MM.1S (cell line): Measurements from ENCODE around the gene STX3.

Experiments
- DNase-seq: peaks from one replicate; pipeline ENCODE4 v3.0.0-alpha.2; 2015
- H2AFZ ChIP-seq: fragments of 300-600 bp; sonication (generic); 2 replicates; pipeline ENCODE4 v1.6.0; 2016; ENCODE audit warnings: antibody characterized with exemption, low read length
- H3F3A ChIP-seq: fragments of 300-600 bp; sonication (generic); 2 replicates; pipeline ENCODE4 v1.6.1; 2016; ENCODE audit warnings: mild to moderate bottlenecking, antibody characterized with exemption, low read length, moderate library complexity, mixed read lengths; ENCODE audit not compliant: insufficient read depth
- H3K27ac ChIP-seq: fragments of 300-600 bp; sonication (generic); 2 replicates; pipeline ENCODE4 v1.5.1; 2016; ENCODE audit warnings: mild to moderate bottlenecking, low read length
- H3K27me3 ChIP-seq: fragments of 300-600 bp; sonication (generic); replicated peaks from 2 replicates; pipeline ENCODE4 v1.6.0; 2016; ENCODE audit warnings: low read length; ENCODE audit not compliant: insufficient read depth
- H3K36me3 ChIP-seq: fragments of 300-600 bp; sonication (generic); replicated peaks from 2 replicates; pipeline ENCODE4 v1.6.1; 2016; ENCODE audit warnings: mild to moderate bottlenecking, low read length, mixed read lengths; ENCODE audit not compliant: insufficient read depth
- H3K4me1 ChIP-seq: fragments of 300-600 bp; sonication (generic); 2 replicates; pipeline ENCODE4 v1.6.1; 2016; ENCODE audit warnings: low read length, mixed read lengths
- H3K4me2 ChIP-seq: fragments of 300-600 bp; sonication (generic); 2 replicates; pipeline ENCODE4 v1.6.0; 2016; ENCODE audit warnings: low read depth, low read length
- H3K4me3 ChIP-seq: fragments of 300-600 bp; sonication (generic); 2 replicates; pipeline ENCODE4 v1.5.1; 2016; ENCODE audit warnings: low read length, mixed read lengths
- H3K79me2 ChIP-seq: fragments of 300-600 bp; sonication (generic); 2 replicates; pipeline ENCODE4 v1.6.1; 2016; ENCODE audit warnings: mixed run types, low read length, mixed read lengths
- H3K9ac ChIP-seq: fragments of 300-600 bp; sonication (generic); 2 replicates; pipeline ENCODE4 v1.6.1; 2016; ENCODE audit warnings: low read length, mixed read lengths
- H3K9me2 ChIP-seq: fragments of 300-600 bp; sonication (generic); replicated peaks from 2 replicates; pipeline ENCODE4 v1.6.1; 2016; ENCODE audit warnings: mild to moderate bottlenecking, low read length, mixed read lengths; ENCODE audit not compliant: insufficient read depth
- H3K9me3 ChIP-seq: fragments of 300-600 bp; sonication (generic); replicated peaks from 2 replicates; pipeline ENCODE4 v1.6.1; 2016; ENCODE audit warnings: mild to moderate bottlenecking, low read length, mixed read lengths; ENCODE audit not compliant: insufficient read depth
- H4K20me1 ChIP-seq: fragments of 300-600 bp; sonication (generic); 2 replicates; pipeline ENCODE4 v1.6.1; 2016; ENCODE audit warnings: mild to moderate bottlenecking, low read length, moderate library complexity, mixed read lengths; ENCODE audit not compliant: insufficient read depth
- CTCF ChIP-seq: fragments of 300-600 bp; sonication (generic); IDR thresholded peaks from 2 replicates; pipeline ENCODE4 v1.5.1; 2016; ENCODE audit warnings: antibody characterized with exemption, low read length, mixed read lengths
- EZH2 ChIP-seq: fragments of 300-600 bp; sonication (generic); optimal IDR thresholded peaks from 2 replicates; pipeline ENCODE3; 2017; ENCODE audit warnings: low read depth, mild to moderate bottlenecking, antibody characterized with exemption, low read length, mixed read lengths
- EZH2phosphoT487 ChIP-seq: fragments of 300-600 bp; sonication (generic); IDR thresholded peaks from 2 replicates; pipeline ENCODE4 v1.6.1; 2018; ENCODE audit warnings: antibody characterized with exemption, low read length

STX3 gene

GRCh38 chr11:59759900-59760299, 4.7 kb downstream of the STX3 start:
- H3K9ac ChIP-seq: no peak overlapping the region
- no peaks in the 10 kb centered on the region for H4K20me1 ChIP-seq
- peaks cover 16% of the 10 kb centered on the region for H3K4me1 ChIP-seq
- H3K79me2 ChIP-seq: peaks cover 86% of the 10 kb centered on the region
- H3K4me3 ChIP-seq: no peak overlapping the region
- peaks cover 9% of the 10 kb centered on the region; the same call in 1 of the 2 replicates for H3F3A ChIP-seq
- H3K27me3 ChIP-seq: no peaks in the 10 kb centered on the region
- H3K4me2 ChIP-seq: no peak overlapping the region
- TF ChIP-seq EZH2phosphoT487 (no peak), EZH2 (no peak), CTCF (no peak)
- H3K27ac ChIP-seq: no peak overlapping the region
- no peaks in the 10 kb centered on the region for H3K36me3 ChIP-seq
- no peaks in the 10 kb centered on the region for H3K9me3 ChIP-seq
- no peak overlapping the region for H2AFZ ChIP-seq
- no peaks in the 10 kb centered on the region for H3K9me2 ChIP-seq
- DNase-seq: no peak

DNA sequence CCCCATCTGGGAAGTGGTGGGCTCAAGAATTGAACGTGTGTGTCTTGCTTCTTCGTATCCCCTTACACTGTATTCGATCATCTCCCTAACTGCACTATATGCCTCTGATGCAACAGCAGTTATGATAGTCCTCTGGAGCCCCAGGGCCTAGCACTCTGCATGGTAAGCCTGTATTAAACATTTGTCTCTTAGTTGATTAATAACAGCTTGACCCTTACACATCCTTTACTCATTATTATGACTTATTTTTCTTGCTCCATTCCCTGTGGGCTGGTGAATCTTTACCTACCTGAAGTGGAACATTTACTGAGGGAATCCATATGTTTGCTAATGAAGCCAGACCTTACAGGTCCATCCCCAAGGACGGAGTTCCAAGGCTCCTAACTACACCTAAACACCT, 5.6 kb downstream of the STX3 start:
- H3K4me1 ChIP-seq: peaks cover 16% of the 10 kb centered on the region
- no peaks in the 10 kb centered on the region for H3K9me2 ChIP-seq
- no peaks in the 10 kb centered on the region for H3K9me3 ChIP-seq
- no peaks in the 10 kb centered on the region for H3K36me3 ChIP-seq
- no peak overlapping the region for H3K4me3 ChIP-seq
- H3K9ac ChIP-seq: no peak overlapping the region
- TF ChIP-seq EZH2 (no peak), CTCF (no peak), EZH2phosphoT487 (no peak)
- peaks cover 88% of the 10 kb centered on the region for H3K79me2 ChIP-seq
- no peaks in the 10 kb centered on the region for H4K20me1 ChIP-seq
- no peaks in the 10 kb centered on the region for H3K27me3 ChIP-seq
- no peak for DNase-seq
- peaks cover 7% of the 10 kb centered on the region; the same call in 1 of the 2 replicates for H3F3A ChIP-seq
- no peak overlapping the region for H3K27ac ChIP-seq
- no peak overlapping the region for H2AFZ ChIP-seq
- no peak overlapping the region for H3K4me2 ChIP-seq

- Histone ChIP-seq H3K4me1 (peaks cover 8% of the 10 kb centered on the region), H2AFZ (no peak overlapping the region), H4K20me1 (no peaks in the 10 kb centered on the region), H3K27me3 (no peaks in the 10 kb centered on the region), H3F3A (no peaks in the 10 kb centered on the region), H3K9me2 (no peaks in the 10 kb centered on the region), H3K79me2 (peaks cover 90% of the 10 kb centered on the region), H3K4me2 (no peak overlapping the region), H3K9me3 (no peaks in the 10 kb centered on the region), H3K27ac (no peak overlapping the region), H3K4me3 (no peak overlapping the region), H3K36me3 (no peaks in the 10 kb centered on the region), H3K9ac (no peak overlapping the region)
- no peak for DNase-seq
- TF ChIP-seq EZH2phosphoT487 (no peak), CTCF (no peak), EZH2 (no peak)
Observed at GRCh38 chr11:59761993-59762392, 6.8 kb downstream of the STX3 start.
